IMR-90 (cell line): ENCODE results near the gene B9D1.

Experiments used
- BHLHE40 ChIP-seq: fragments of 150-350 bp; IDR thresholded peaks from 2 replicates; pipeline ENCODE4 v1.6.1; 2016; ENCODE audit warnings: mild to moderate bottlenecking, low read depth, low read length
- CEBPB ChIP-seq: IDR thresholded peaks from 2 replicates; pipeline ENCODE4 v1.6.1; 2012; ENCODE audit warnings: low read depth, low read length, improper control_type of control experiment
- CHD1 ChIP-seq: IDR thresholded peaks from 2 replicates; pipeline ENCODE4 v1.6.1; 2012; ENCODE audit warnings: low read depth, low read length, improper control_type of control experiment
- CTCF ChIP-seq: conservative IDR thresholded peaks from 2 replicates; pipeline ENCODE4 v1.5.1; 2012; ENCODE audit warnings: mild to moderate bottlenecking, low read depth, low read length, improper control_type of control experiment
- FOS ChIP-seq: fragments of 150-350 bp; IDR thresholded peaks from 2 replicates; pipeline ENCODE4 v1.6.1; 2016; ENCODE audit warnings: low read depth, low read length
- MAZ ChIP-seq: IDR thresholded peaks from 2 replicates; pipeline ENCODE4 v1.6.1; 2012; ENCODE audit warnings: low read depth, mild to moderate bottlenecking, low read length, improper control_type of control experiment, moderate library complexity, borderline replicate concordance
- MXI1 ChIP-seq: IDR thresholded peaks from 2 replicates; pipeline ENCODE4 v1.6.1; 2012; ENCODE audit warnings: low read depth, mild to moderate bottlenecking, low read length, moderate library complexity, borderline replicate concordance
- POLR2A ChIP-seq: IDR thresholded peaks from 2 replicates; pipeline ENCODE4 v1.6.1; 2012; ENCODE audit warnings: mild to moderate bottlenecking, low read depth, low read length
- RFX5 ChIP-seq: IDR thresholded peaks from 2 replicates; pipeline ENCODE4 v1.8.0; 2012; ENCODE audit warnings: low read depth, mild to moderate bottlenecking, low read length, moderate library complexity
- SMC3 ChIP-seq: fragments of 150-350 bp; IDR thresholded peaks from 2 replicates; pipeline ENCODE4 v1.6.1; 2016; ENCODE audit warnings: low read depth, mild to moderate bottlenecking, antibody characterized with exemption, low read length, moderate library complexity
- USF2 ChIP-seq: fragments of 150-350 bp; IDR thresholded peaks from 2 replicates; pipeline ENCODE4 v1.6.1; 2017; ENCODE audit warnings: mild to moderate bottlenecking, antibody characterized with exemption, low read length, low read depth

- TF ChIP-seq CTCF, result no peak
- TF ChIP-seq BHLHE40, result no peak
- TF ChIP-seq POLR2A, result no peak
- TF ChIP-seq CEBPB, result no peak
- TF ChIP-seq MXI1, result no peak
- TF ChIP-seq USF2, result no peak
- no peak for TF ChIP-seq RFX5
- TF ChIP-seq FOS, result no peak
- no peak for TF ChIP-seq SMC3
- no peak for TF ChIP-seq MAZ
- TF ChIP-seq CHD1, result no peak
These were observed 41.6 kb downstream of the B9D1 start for GRCh38 chr17:19320876-19321275.
